Caki2 (cell line): Measurements from ENCODE around the gene LIMK2. TPM values are rescaled to one million over a fixed set of nuclear protein-coding genes. Genes with fewer than 3 reads are reported as not detected.
A peak's percentile ranks its signal among the peaks of the same experiment; 100 is the strongest.
"Not testable (repeated sequence)": the region's sequence is repeated elsewhere in the genome, so short reads cannot be mapped to it uniquely, and the experiment has no call there.

Experiments
- DNase-seq: peaks from one replicate; pipeline ENCODE4 v3.0.0-alpha.2; 2015; ENCODE audit warnings: low read depth
- in situ Hi-C: cut with HindIII; loops from 2 replicates; pipeline ENCODE4 v1.10.0; 2016; ENCODE audit warnings: low sequenced_read_pairs, low pct_unique_long_range_greater_than_20kb, mixed read lengths
- total RNA-seq: library from RNA; depleted of rRNA; stranded (reverse); fragments of >200 nt; shearing (Covaris generic); gene quantifications from 2 replicates; pipeline ENCODE4 v1.2.3, GENCODE V29; 2014; ENCODE audit warnings: low replicate concordance

Gene LIMK2
- total RNA-seq, 1 experiment from 2014 or later: 9.5 TPM

DNA sequence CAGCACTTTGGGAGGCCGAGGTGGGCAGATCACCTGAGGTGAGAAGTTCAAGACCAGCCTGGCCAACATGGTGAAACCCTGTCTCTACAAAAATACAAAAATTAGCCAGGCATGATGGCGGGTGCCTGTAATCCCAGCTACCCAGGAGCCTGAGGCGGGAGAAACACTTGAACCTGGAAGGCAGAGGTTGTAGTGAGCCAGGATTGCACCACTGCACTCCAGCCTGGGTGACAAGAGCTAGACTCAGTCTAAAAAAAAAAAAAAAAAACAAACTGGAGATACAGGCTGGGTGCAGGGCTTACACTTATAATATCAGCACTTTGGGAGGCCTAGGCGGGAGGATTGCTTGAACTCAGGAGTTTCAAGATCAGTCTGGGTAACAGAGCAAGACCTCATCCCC is 23.9 kb downstream of the LIMK2 start:
- in situ Hi-C loops, DNase-seq: not testable (repeated sequence)

GRCh38 chr22:31238057-31238456 is 26.0 kb downstream of the LIMK2 start:
- no peak for DNase-seq
- in situ Hi-C loops: no loop called here

DNA sequence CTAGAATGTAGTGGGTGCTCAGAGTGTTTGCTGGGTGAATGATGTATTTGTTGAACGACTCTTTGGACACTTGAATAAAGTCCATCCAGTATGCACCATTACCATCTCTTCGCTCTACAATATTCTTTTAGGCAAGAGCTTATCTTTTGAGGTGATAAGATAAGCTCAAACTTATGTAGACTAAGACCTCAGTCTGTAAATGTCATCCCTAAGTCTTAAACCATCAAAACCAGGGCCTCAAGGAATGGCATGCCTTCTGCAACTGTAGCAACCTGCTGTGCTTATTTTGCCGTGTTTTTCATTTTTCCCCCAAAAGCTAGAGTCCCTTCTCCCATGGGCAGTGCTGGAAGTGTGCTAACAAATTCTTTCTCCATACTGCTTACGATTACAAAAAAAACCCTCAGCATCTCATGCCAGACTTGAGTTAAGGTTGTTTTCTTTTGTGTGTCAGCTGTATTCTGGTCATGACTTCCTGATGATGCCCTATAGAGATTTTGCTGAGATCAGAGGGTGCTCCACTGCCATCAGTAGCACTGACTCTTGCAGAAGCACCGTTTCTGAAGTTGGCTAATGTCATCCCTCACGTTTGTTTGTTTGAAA is 27.8 kb downstream of the LIMK2 start:
- in situ Hi-C loops: no loop called here
- DNase-seq: no peak

- in situ Hi-C loops: no loop called here
- DNase-seq: peak; percentile 16
Measured at GRCh38 chr22:31241200-31241599, 29.1 kb downstream of the LIMK2 start.

DNA sequence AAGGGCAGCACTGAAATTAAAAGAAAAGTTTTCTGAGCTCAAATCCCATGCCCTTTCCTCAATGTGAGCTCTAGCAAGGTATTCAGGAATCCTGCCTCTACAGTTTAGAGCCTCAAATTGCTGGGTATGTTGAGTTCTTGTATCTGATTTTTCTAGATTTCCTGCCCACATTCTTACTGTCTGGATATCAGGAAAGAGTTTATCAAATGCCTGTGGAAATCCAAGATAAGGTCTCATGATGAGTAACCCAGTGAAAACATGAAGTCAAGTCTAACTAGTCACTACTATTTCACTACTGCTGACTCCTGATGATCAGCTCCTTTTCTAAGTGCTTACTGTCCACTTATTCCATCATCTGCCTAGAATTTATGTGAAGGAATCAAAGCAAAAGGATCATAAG is 29.8 kb downstream of the LIMK2 start:
- DNase-seq: peak; percentile 47
- in situ Hi-C loops: no loop called here

DNA sequence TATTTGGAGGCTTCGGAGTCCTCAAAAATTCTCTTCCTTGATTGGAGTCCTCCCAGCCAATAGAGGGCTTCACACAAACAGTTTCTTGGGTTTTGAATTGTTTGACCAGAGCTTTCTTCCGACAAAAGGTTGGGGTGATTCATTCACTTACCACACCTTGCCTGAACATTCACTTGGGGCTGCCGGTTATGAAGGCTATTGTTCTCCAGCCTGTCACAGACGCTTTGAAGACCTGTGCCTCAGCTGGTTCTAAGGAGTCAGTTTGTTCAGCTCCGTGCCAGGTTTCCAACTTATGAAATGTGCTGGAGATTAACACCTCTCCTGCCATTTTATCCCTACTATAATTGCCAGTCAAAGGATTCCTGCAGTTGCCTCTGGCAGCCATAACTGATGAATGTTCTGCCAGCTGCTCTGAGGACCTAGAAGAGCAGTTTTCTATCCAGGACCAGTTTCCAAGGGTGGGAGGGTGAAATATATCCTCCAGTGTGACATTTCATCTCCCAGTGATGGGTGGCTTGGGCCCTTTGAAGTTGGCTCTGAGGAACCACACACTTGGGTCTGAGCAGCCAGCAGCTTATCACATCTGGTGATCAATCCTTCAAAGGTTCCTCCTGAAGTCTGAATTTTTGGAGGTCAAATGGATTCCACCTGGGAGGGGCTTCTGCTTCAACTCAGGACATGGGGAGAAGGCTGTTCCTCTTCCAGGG is 31.4 kb downstream of the LIMK2 start:
- DNase-seq: peak; percentile 20
- in situ Hi-C loops: no loop called here

DNA sequence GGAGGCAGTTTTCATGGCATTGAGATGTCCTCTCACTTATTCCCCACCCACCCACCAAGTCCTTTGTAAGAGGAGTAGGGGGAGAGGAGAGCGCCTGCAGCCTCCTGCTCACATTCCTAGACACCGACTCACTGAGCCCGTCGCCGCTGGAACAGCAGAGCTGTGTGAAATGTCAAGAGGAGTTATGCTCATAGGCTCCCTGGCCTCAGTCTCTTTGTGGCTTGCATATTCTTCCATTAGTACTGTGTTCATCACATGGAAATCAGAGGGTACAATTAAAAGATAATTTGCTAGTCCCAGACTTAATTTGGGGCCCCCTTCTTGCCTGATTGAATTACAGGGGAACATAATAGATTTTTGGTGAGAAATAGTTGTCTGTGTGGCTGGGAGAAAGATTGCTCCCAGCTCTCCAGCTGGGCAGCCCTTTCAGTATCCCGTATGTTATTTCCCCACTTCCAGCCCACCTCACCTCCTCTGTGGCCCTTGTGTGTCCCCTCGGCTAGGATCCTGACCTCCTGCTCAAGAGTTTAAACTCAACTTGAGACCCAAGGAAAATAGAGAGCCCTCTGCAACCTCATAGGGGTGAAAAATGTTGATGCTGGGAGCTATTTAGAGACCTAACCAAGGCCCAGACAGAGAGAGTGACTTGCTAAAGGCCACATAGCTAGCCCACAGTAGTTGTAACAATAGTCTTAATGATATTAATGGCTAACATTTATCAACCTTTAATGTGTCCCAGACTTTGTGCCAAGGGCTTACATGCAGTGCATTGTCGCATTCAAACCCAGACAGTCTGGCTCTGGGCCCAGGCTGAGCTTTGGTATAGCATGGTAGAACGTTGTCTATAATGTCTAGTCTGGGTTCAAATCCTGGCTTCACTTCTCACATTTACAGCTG is 32.2 kb downstream of the LIMK2 start:
- in situ Hi-C loops: no loop called here
- DNase-seq: peak; percentile 69

DNA sequence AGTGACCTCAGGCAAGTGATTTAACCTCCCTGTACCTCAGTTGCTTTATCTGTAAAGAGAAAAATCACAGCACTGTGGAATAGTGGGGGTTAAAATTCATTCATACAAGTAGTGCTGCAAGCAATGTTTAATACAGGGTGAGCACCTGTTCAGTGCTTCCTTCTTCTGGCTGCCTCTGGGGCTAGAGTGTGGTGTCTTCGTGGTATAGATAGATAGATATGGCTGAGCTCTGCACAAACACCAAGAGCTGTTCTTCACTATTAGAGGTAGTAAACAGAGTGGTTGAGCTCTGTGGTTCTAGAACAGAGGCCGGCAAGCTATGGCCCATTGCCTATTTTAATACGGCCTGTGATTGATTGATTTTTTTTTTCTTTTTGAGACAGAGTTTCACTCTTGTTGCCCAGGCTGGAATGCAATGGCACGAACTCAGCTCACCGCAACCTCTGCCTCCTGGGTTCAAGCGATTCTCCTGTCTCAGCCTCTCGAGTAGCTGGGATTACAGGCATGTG is 32.9 kb downstream of the LIMK2 start:
- in situ Hi-C loops: no loop called here
- DNase-seq: no peak

DNA sequence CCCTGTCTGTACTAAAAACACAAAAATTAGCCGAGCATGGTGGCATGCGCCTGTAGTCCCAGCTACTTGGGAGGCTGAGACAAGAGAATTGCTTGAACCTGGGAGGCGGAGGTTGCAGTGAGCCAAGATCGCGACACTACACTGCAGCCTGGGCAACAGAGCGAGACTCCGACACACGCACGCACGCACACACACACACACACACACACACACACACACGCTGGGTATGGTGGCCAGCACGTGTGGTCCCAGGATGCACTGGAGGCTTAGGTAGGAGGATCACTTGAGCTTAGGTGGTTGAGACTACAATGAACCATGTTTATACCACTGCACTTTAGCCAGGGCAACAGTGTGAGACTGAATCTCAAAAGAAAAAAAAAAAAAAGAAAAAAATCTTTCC is 33.9 kb downstream of the LIMK2 start:
- DNase-seq, in situ Hi-C loops: not testable (repeated sequence)

DNA sequence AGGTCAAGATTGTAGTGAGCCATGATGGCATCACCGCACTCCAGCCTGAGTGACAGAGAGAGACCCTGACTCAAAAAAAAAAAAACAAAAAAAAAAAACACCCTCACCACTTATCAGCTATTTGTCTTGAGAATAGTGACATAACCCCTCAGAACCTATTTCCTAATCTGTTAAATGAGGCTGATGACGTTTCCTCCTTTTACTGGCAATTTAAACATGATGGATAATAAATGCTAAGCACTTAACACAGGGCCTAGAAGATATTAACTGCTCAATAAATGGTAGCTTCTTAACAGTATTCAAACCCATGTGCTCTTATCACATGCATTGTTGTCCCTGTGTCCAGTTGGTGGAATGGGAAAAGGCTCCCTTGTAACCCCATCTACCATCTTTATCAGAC is 34.6 kb downstream of the LIMK2 start:
- in situ Hi-C loops: no loop called here
- no peak for DNase-seq

- in situ Hi-C loops: no loop called here
- DNase-seq: no peak
Measured at GRCh38 chr22:31247726-31248125, 35.6 kb downstream of the LIMK2 start.

DNA sequence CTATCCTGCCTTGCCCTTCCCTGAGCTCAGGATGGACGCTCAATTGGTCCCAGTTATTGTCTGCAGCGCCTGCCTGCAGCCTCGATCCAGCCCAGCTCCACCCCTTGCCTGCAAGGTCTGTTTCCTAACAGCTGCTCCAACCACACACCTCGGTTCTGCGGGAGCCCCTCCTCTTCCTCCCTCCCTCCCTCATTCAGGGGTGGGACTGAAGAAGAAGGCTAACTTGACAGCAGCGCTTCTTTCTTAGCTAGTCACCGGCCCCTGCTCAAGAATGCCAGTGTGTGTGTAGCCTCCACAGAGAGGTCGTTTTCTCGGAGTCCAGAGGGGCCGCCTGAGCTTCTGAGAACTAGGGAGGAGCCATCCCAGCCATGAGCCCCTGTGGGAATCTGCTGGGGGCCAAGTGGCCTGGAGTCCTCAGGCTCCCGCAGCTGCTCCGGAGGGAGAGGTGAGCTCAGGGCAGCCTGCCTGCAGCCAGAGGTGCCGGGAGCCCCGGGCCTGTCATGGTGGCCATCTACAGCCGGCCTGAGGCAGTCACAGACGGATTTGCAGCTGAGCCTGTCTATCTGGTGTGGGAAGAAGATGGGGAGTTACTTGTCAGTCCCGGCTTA is 36.1 kb downstream of the LIMK2 start:
- peak; percentile 91 for DNase-seq

GRCh38 chr22:31248965-31249958 is 37.2 kb downstream of the LIMK2 start:
- in situ Hi-C loops: no loop called here
- no peak for DNase-seq

More for the DNA sequence above, 36.1 kb downstream of the LIMK2 start:
- in situ Hi-C loops: no loop called here

DNA sequence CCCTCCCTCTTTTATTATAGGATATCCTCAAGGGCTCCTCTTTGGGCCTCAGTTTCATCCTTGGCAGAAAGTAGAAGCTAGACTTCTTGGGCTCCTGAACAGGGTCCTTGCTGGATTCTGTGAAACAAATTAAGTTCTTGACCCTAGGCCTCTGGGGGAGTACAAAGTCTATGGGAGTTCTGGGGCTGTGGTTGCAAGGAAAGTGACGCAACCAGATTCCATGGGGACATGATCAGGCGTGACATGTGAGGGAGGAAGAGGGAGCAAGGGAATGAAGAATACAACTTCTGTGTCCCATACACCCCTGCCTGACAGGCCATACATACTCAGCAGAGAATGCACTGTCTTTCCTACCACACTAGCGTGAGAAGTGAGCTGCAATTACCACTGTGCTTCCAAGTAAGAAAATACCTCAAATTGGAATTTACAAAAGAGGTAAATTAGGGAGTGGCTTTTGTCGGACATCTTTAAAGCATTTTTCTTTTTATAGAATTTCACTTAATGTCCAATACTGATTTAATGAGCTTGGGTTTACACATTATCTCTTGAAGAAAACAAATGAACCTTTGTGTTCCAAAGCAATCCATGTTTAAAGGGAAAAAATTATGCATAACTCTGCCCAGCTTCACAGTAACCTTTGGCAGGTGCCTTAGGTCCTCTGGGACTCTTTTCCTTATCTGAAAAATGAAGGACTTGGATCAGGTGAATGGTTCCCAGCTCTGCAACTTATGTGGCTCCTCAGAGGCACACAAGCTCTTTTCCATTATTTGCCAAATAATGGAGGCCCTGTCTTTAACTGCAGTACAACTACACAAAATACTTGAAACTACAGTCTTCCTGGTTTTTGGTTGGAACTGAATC is 38.9 kb downstream of the LIMK2 start:
- in situ Hi-C loops: no loop called here
- no peak for DNase-seq

DNA sequence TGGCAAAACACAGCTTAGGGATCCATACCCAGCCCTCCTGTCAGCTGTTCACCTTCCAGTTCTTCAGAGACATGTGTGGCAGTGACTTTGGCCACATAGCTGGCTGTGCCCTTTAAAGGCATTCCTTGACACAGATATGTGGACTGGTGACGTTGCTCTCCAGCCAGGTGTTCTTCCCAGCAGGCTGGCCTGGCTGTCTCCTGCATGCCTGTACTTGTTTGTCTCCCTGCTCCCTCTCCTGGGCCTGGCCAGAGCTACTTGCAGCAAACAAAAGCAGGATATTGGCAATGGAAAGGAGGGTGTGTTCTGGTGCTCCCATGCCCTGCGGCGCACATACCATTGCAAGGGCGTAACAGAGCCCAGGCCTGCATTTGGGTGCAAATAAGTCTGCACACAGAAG is 41.9 kb downstream of the LIMK2 start:
- in situ Hi-C loops: no loop called here
- DNase-seq: no peak

DNA sequence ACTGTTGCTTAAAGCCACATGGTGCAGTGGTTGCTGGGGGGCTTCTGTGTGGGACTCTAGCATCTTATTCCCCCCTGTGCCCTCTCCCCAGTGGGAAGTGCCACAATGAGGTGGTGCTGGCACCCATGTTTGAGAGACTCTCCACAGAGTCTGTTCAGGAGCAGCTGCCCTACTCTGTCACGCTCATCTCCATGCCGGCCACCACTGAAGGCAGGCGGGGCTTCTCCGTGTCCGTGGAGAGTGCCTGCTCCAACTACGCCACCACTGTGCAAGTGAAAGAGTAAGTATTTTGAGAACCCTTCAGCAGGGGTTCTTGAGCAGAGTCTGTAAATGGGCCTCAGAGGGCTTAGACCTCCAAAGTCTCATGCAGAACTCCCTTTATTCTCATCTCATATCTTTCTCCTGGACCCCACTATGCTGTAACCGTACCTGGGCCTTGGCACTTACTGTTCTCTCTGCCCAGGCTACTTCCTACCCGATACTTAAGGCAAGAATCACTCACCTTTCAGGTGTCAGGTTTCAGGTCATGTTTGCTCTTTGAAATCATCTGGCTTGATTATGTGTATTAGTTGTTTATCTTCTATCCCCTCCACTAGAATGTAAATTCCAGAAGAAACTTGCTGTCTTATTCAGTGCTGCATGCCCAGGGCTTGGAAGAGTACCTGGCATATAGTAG is 47.8 kb downstream of the LIMK2 start:
- in situ Hi-C loops: no loop called here

More for the DNA sequence above, 47.8 kb downstream of the LIMK2 start:
- no peak for DNase-seq
